Stimulated activated CD8-positive, alpha-beta memory T cell treated with anti-CD3 and anti-CD28 coated beads, Interleukin-12 subunit alpha, Interleukin-12 subunit beta, amount 100 ng/mL, for 24 hours (primary cell): ENCODE data around the gene UVSSA.
"Not testable (repeated sequence)": the region's sequence is repeated elsewhere in the genome, so short reads cannot be mapped to it uniquely, and the experiment has no call there.

ENCODE experiments used
- DNase-seq: peaks from one replicate; pipeline ENCODE4 v3.0.0-alpha.2; 2020; ENCODE audit errors: extremely low read depth

Gene UVSSA

GRCh38 chr4:1418494-1419285 lies 71.7 kb downstream of the UVSSA start:
- no peak for DNase-seq

- no peak for DNase-seq
Measured at GRCh38 chr4:1419708-1420107, 72.7 kb downstream of the UVSSA start.

- DNase-seq = no peak
Measured at GRCh38 chr4:1421657-1422056, 74.6 kb downstream of the UVSSA start.

GRCh38 chr4:1427010-1427409 lies 80.0 kb downstream of the UVSSA start:
- DNase-seq = no peak

- DNase-seq = not testable (repeated sequence)
Measured at GRCh38 chr4:1443688-1444172, 96.7 kb downstream of the UVSSA start.
